HEK293T (cell line): ENCODE results near the gene FAM47C.

Experiments used
- ARNT ChIP-seq: fragments of 450-650 bp; IDR thresholded peaks from 2 replicates; pipeline ENCODE4 v1.6.1; 2017; ENCODE audit warnings: mild to moderate bottlenecking
- ELF4 ChIP-seq: fragments of 450-650 bp; IDR thresholded peaks from 2 replicates; pipeline ENCODE4 v1.6.1; 2017; ENCODE audit warnings: antibody characterized with exemption
- FOXK2 ChIP-seq: fragments of 450-650 bp; IDR thresholded peaks from 2 replicates; pipeline ENCODE4 v1.6.1; 2016; ENCODE audit warnings: mild to moderate bottlenecking
- FOXM1 ChIP-seq: fragments of 450-650 bp; IDR thresholded peaks from 2 replicates; pipeline ENCODE4 v1.6.1; 2017; ENCODE audit warnings: mild to moderate bottlenecking, borderline replicate concordance
- SP1 ChIP-seq: fragments of 450-650 bp; IDR thresholded peaks from 2 replicates; pipeline ENCODE4 v1.6.1; 2017
- TARDBP ChIP-seq: fragments of 450-650 bp; IDR thresholded peaks from 2 replicates; pipeline ENCODE4 v1.6.1; 2016

DNA sequence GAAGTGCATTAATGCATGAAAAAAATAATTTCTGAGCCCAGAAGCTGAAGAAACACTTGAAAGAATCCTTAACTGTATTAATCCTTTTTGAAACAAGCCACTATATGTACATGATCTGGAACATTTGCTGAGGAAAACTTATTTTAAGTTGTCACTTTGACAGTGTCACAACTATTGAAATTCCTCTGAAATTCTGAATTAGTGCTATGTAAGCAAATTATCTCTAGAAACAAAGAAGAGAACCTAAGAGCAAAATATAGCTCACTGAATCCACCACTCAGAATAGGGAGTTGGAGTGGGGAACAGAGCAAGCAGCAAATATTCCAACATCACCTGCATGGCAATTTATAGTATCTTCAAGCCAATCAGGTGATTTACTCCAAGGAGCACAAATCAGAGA is 34.6 kb upstream of the FAM47C start:
- TF ChIP-seq ARNT (no peak), SP1 (no peak), FOXK2 (no peak), FOXM1 (no peak), ELF4 (no peak), TARDBP (no peak)
